Activated T-helper 1 cell treated with Interleukin-2 at 50 U/mL for 16 hours (primary cell): ENCODE results near the gene RCC1.
"Not testable (repeated sequence)": the region's sequence is repeated elsewhere in the genome, so short reads cannot be mapped to it uniquely, and the experiment has no call there.

ENCODE experiments used
- DNase-seq: peaks from one replicate; pipeline ENCODE4 v3.0.0-alpha.2; 2020; ENCODE audit warnings: low read depth

Gene RCC1, protein sequence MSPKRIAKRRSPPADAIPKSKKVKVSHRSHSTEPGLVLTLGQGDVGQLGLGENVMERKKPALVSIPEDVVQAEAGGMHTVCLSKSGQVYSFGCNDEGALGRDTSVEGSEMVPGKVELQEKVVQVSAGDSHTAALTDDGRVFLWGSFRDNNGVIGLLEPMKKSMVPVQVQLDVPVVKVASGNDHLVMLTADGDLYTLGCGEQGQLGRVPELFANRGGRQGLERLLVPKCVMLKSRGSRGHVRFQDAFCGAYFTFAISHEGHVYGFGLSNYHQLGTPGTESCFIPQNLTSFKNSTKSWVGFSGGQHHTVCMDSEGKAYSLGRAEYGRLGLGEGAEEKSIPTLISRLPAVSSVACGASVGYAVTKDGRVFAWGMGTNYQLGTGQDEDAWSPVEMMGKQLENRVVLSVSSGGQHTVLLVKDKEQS

DNA sequence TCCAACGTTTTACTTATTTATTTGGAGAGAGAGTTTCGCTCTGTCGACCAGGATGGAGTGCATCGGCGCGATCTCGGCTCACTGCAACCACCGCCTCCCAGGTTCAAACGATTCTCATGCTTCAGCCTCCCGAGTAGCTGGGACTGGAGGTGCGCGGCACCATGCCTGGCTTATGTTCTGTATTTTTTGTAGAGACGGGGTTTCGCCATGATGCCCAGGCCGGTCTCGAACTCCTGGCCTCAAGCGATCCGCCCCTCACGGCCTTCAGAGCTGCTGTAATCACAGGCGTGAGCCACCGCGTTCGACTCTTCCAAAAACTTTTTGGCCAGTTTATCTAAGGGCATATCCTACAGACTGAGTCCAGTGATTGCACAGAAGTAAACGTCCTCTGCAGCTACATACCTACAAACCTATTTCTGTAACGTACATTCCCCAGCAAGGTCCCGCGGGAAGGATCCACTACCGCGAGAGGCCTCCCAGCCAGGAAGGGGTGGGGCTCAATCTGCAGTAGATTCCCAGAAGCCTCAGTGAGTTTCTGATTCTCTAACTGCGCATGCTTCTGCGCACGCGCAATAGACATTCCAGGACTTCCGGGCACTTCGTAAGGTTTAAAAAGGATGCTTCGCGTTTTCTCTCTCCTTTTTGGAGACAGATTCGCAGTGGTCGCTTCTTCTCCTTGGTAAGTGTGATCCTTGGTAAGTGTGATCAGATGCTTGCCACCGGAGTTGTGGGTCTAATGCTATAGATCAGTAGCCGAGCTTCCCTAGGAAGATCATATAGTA lies at the start of gene RCC1:
TSS of gene RCC1 (plus strand) at position 638 of the 782 bp plus-strand sequence. CDS start 23,824 bp downstream, outside the sequence.
- peak; percentile 90 for DNase-seq

- no peak for DNase-seq
These were observed 49.8 kb upstream of the RCC1 start for GRCh38 chr1:28456078-28456477.

DNA sequence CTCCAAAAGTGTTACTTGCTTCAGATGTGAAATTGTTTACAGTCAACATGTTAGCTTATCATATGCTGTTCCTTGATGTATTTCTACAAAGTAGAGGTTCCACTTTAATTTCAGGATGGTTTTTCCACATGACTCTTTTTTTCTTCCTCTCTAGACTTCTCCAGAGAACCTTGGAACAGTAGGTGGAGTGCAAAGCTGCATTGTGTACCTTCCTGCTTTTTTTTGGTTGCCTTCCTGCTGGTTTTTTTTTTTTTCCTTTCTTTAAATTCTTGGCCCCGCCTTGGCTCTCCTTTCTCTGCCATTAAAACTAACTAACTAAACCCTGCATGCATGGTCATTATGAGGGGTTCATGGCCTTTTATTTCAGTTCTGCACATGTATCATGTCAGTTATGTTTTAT lies 48.2 kb upstream of the RCC1 start:
- DNase-seq: no peak

DNA sequence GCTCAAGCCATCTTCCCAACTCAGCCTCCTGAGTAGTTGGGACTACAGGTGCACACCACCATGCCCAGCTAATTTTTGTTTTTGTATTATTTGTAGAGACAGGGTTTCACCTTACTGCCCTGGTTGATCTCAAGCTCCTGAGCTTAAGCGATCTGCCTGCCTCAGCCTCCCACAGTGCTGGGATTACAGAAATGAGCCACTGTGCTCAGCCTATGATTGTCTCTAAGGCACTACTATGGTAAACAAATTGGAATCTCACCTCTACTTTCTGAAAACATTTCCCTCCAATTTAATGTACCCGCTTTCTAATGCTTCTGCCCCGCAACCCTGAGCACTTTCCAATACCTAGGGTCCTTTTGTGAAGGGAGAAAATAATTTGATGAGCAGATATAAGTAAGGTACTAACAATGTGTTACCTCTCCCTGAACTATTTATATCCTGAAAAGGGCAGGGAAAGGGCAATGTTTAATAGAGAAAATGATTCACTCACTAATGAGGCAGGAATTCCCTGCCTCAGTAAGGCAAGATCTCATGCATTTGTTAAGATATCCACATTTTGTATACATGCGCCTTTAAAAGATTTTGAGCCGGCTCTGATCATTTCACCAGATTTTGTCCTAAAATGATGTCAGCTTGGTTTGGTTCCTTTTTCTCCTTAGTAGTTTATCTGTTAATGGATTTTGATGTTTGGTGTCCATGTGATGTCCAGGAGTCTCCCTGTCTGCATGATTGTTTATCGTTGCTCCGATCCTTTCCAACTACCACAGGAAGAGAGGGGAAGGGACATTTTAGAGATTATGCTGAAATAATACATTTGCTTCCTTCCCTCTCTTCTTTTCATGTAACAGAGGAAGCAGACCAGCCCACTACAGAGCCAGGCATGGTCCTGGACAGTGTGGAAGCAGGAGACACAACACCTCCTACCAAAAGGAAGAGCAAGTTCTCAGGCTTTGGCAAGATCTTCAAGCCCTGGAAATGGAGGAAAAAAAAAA lies 47.3 kb upstream of the RCC1 start:
- no peak for DNase-seq

DNA sequence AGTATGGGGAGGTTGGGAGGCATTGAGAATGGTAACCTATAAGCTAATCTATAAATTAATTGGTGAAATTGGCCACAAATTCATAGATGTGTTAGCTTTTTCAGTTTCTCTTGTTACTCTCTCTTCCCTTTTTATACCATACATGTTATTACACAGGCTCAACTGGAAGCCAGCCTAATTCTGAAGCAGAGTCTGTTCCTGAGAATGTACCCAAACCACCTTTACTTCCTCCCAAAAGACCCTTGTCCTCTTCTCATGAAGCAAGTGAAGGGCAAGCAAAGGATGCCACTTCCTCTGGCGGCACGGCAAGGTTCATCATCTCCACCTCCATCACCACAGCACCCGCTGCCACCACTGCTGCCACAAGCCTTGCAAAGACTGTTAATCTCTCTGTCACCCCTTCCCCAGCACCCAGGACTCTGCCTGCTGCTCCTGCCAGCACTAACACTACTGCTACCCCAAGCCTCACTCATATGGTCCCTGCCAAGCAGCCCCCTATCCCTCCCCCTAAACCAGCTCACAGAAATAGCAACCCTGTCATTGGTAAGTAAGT lies 39.5 kb upstream of the RCC1 start:
- DNase-seq: no peak

DNA sequence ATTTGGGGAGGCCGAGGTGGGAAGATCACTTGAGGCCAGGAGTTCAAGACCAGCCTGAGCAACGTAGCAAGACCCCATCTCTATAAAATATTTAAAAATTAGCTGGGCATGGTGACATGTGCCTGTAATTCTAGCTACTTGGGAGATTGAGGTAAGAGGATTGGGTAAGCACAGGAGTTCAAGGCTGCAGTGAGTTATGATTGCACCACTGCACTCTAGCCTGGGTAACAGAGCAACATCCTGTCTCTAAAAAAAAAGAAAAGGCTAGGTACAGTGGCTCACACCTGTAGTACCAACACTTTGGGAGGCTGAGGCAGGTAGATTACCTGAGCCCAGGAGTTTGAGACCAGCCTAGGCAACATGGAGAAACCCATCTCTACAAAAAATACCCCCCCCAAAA lies 35.7 kb upstream of the RCC1 start:
- DNase-seq: no peak

GRCh38 chr1:28479497-28479896 lies 26.3 kb upstream of the RCC1 start:
- not testable (repeated sequence) for DNase-seq

GRCh38 chr1:28480308-28480707 lies 25.5 kb upstream of the RCC1 start:
- DNase-seq: no peak

DNA sequence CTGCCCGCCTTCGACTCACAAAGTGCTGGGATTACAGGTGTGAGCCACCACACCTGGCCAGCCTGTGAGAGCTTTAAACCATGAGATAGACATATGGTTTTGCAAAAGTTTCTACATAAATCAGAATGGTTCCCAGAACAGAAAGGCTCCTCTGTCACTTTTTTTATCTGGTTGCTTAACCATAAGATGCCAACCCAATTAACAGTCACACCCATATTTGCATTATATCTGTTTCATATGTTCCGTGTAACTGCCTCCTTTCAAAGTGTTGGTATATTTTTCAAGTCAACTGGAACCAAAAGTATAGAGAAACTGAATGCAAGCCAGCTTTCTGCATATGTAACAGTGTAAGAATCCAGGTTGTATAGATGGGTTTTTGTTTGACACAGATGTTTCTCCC lies 23.7 kb upstream of the RCC1 start:
- DNase-seq: no peak

DNA sequence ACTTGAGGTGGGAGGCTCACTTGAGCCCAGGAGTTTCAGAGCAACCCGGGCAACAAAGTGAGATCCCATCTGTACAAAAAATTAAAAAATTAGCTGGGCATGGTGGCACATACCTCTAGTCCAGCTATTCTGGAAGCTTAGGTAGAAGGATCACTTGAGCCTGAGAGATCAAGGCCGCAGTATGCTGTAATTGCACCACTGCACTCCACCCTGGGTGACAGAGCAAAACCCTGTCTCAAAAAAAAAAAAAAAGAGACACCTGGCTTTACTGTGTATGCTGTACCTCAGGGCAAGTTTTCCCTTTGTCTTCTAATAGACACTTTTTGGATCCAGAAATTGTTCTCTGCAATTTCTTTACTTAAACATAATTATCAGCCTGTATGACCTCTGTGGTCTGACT lies 23.1 kb upstream of the RCC1 start:
- DNase-seq: no peak

GRCh38 chr1:28494737-28495136 lies 11.1 kb upstream of the RCC1 start:
- DNase-seq: no peak

DNA sequence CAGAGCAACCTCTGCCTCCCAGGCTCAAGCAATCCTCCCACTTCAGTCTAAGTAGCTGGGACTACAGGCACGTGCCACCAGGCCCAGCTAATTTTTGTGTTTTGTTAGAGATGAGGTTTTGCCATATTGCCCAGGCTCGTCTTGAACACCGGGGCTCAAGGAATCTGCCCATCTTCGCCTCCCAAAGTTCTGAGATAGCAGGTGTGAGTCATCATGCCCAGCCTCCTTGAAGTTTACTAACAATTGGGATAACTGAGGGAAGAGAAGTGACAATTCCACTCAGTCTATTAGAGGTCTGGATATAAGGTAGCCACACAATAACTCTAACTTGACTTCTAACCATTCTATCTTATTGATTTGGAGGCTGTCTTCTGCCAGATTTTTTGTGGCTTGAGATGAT lies 6.3 kb upstream of the RCC1 start:
- DNase-seq: no peak

- no peak for DNase-seq
These were observed 3.9 kb upstream of the RCC1 start for GRCh38 chr1:28501925-28502324.

- no peak for DNase-seq
These were observed 2.7 kb upstream of the RCC1 start for GRCh38 chr1:28503117-28503516.

- no peak for DNase-seq
These were observed 1.0 kb downstream of the RCC1 start for GRCh38 chr1:28506907-28507246.

DNA sequence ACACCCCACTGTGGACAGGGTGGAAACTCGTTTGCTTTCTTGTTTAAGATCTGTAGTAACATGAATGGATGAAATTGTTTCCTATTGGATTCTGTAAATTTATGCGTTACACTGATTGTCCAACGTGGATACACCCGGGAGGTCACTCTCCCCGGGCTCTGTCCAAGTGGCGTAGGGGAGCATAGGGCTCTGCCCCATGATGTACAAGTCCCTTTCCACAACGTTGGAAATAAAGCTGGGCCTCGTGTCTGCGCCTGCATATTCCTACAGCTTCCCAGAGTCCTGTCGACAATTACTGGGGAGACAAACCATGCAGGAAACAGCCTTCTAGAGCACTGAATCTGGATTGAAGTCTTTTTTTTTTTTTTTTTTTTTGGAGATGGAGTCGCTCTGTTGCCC lies 1.4 kb downstream of the RCC1 start:
- no peak for DNase-seq

GRCh38 chr1:28507646-28508434 lies 2.0 kb downstream of the RCC1 start:
- no peak for DNase-seq

GRCh38 chr1:28508435-28508754 lies 2.6 kb downstream of the RCC1 start:
- DNase-seq: no peak

GRCh38 chr1:28509705-28510272 lies 3.9 kb downstream of the RCC1 start:
- no peak for DNase-seq

DNA sequence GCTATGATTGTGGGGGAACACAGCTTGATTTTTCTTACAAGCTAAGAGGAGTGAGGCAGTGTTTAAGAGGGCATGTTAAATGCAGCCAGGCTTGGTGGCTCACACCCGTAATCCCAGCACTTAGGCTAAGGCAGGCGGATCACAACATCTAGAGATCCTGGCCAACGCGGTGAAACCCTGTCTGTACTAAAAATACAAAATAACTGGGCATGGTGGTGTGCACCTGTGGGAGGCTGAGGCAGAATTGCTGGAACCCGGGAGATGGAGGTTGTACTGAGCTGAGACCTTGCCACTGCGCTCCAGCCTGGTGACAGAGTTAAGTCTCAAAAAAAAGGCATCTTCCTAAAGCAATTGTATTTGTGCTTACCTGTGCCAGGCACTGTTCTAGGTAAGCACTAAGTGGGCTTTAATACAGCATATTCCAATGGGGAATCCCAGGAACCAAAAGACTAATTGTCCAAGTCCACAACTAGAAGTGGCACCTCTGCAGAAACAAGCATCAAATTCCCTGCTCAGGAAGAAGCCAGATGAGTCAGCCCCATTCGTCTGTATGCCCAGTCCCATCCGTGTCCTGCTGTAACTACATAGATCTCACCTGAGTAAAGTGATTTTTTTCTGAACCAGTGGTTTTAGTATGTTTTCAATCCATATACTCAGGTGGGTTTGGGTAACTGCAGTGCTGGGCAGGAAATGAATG lies 4.6 kb downstream of the RCC1 start:
- no peak for DNase-seq
